NCI-H1092 treated with DMSO at 0.1 percent for 48 hours (cell line): Measurements from ENCODE around the gene TMPRSS6.

ENCODE experiments used
- DNase-seq: peaks from one replicate; lab custom pipeline; 2025; lab: John Stamatoyannopoulos, UW

Gene TMPRSS6

GRCh38 chr22:37140686-37141323, 31.3 kb upstream of the TMPRSS6 start:
- no peak for DNase-seq

- DNase-seq: no peak
These were observed 30.2 kb upstream of the TMPRSS6 start for GRCh38 chr22:37139762-37140161.

- DNase-seq: no peak
These were observed 29.5 kb upstream of the TMPRSS6 start for GRCh38 chr22:37138849-37139561.

- no peak for DNase-seq
These were observed 28.6 kb upstream of the TMPRSS6 start for GRCh38 chr22:37137903-37138665.

GRCh38 chr22:37137131-37137530, 27.6 kb upstream of the TMPRSS6 start:
- DNase-seq: no peak

GRCh38 chr22:37135023-37135422, 25.5 kb upstream of the TMPRSS6 start:
- no peak for DNase-seq

- no peak for DNase-seq
These were observed 23.9 kb upstream of the TMPRSS6 start for GRCh38 chr22:37133304-37134018.

- no peak for DNase-seq
These were observed 23.3 kb upstream of the TMPRSS6 start for GRCh38 chr22:37132773-37133172.

- no peak for DNase-seq
These were observed 20.4 kb upstream of the TMPRSS6 start for GRCh38 chr22:37129866-37130441.

- no peak for DNase-seq
These were observed 19.2 kb upstream of the TMPRSS6 start for GRCh38 chr22:37128555-37129281.

GRCh38 chr22:37127350-37127878, 17.9 kb upstream of the TMPRSS6 start:
- no peak for DNase-seq

GRCh38 chr22:37126882-37127281, 17.4 kb upstream of the TMPRSS6 start:
- no peak for DNase-seq

GRCh38 chr22:37126383-37126782, 16.9 kb upstream of the TMPRSS6 start:
- no peak for DNase-seq

- no peak for DNase-seq
These were observed 14.1 kb upstream of the TMPRSS6 start for GRCh38 chr22:37123649-37124048.

- no peak for DNase-seq
These were observed 13.2 kb upstream of the TMPRSS6 start for GRCh38 chr22:37122598-37123180.

- no peak for DNase-seq
These were observed 12.5 kb upstream of the TMPRSS6 start for GRCh38 chr22:37121887-37122591.

GRCh38 chr22:37120569-37121340, 11.2 kb upstream of the TMPRSS6 start:
- no peak for DNase-seq

- DNase-seq: no peak
These were observed 10.4 kb upstream of the TMPRSS6 start for GRCh38 chr22:37119872-37120271.

GRCh38 chr22:37118083-37118482, 8.6 kb upstream of the TMPRSS6 start:
- DNase-seq: no peak
